COR-L47 (cell line): ENCODE results near the gene KIF13A.
"Not testable (repeated sequence)": the region's sequence is repeated elsewhere in the genome, so short reads cannot be mapped to it uniquely, and the experiment has no call there.

Experiments
- DNase-seq: peaks from one replicate; lab custom pipeline; 2025; lab: John Stamatoyannopoulos, UW

Gene KIF13A

GRCh38 chr6:17785094-17785787 lies 202.2 kb downstream of the KIF13A start:
- DNase-seq: no peak

- no peak for DNase-seq
Measured at GRCh38 chr6:17780061-17780460, 207.4 kb downstream of the KIF13A start.

GRCh38 chr6:17771609-17772008 lies 215.8 kb downstream of the KIF13A start:
- no peak for DNase-seq

- no peak for DNase-seq
Measured at GRCh38 chr6:17768881-17769280, 218.6 kb downstream of the KIF13A start.

GRCh38 chr6:17768388-17768787 lies 219.0 kb downstream of the KIF13A start:
- DNase-seq: no peak

GRCh38 chr6:17762651-17763050 lies 224.8 kb downstream of the KIF13A start:
- no peak for DNase-seq

GRCh38 chr6:17758119-17758518 lies 229.3 kb downstream of the KIF13A start:
- DNase-seq: no peak

- no peak for DNase-seq
Measured at GRCh38 chr6:17754254-17754653, 233.2 kb downstream of the KIF13A start.

GRCh38 chr6:17745324-17745723 lies 242.1 kb downstream of the KIF13A start:
- DNase-seq: not testable (repeated sequence)

GRCh38 chr6:17744757-17745308 lies 242.6 kb downstream of the KIF13A start:
- DNase-seq: not testable (repeated sequence)

- no peak for DNase-seq
Measured at GRCh38 chr6:17744019-17744756, 243.2 kb downstream of the KIF13A start.

GRCh38 chr6:17741507-17741906 lies 245.9 kb downstream of the KIF13A start:
- no peak for DNase-seq

- DNase-seq: no peak
Measured at GRCh38 chr6:17740559-17741220, 246.7 kb downstream of the KIF13A start.

GRCh38 chr6:17737704-17738252 lies 249.7 kb downstream of the KIF13A start:
- no peak for DNase-seq

- DNase-seq: not testable (repeated sequence)
Measured at GRCh38 chr6:17735311-17735710, 252.1 kb downstream of the KIF13A start.

GRCh38 chr6:17730078-17730704 lies 257.2 kb downstream of the KIF13A start:
- no peak for DNase-seq

- DNase-seq: no peak
Measured at GRCh38 chr6:17729223-17730077, 258.0 kb downstream of the KIF13A start.

GRCh38 chr6:17728551-17729222 lies 258.7 kb downstream of the KIF13A start:
- no peak for DNase-seq

- DNase-seq: peak; percentile 79
Measured at GRCh38 chr6:17725083-17725482, 262.4 kb downstream of the KIF13A start.

- no peak for DNase-seq
Measured at GRCh38 chr6:17724341-17724740, 263.1 kb downstream of the KIF13A start.
